Measurements from ENCODE around the gene GNG13. TPM values are rescaled to one million over a fixed set of nuclear protein-coding genes. Genes with fewer than 3 reads are reported as not detected.

GNG13 gene
- total RNA-seq, 1 donor: not detected

GRCh38 chr16:787978-788398 is 12.5 kb downstream of the GNG13 start, which contains the start of gene RPUSD1:
TSS of gene RPUSD1 (minus strand) at chr16:788381. CDS start at chr16:787737, 644 bp downstream.
- no peak for DNase-seq (ENCODE audit: low read depth)
- peak within 1 kb of the TSS; percentile 91 for H3K4me3 ChIP-seq (ENCODE audit: low read depth, low read length)
- TF ChIP-seq CTCF (IDR thresholded peaks at IDR 0.05; ENCODE audit: insufficient read depth, low read length): peak; percentile 6

GRCh38 chr16:787321-787966 is 13.1 kb downstream of the GNG13 start:
- no peak for DNase-seq (ENCODE audit: low read depth)
- TF ChIP-seq CTCF (IDR thresholded peaks at IDR 0.05; ENCODE audit: insufficient read depth, low read length): no peak
- H3K4me3 ChIP-seq (ENCODE audit: low read depth, low read length): peak overlapping the region; percentile 89

- peak; percentile 44 for DNase-seq (ENCODE audit: low read depth)
- H3K4me3 ChIP-seq (ENCODE audit: low read depth, low read length): no peak overlapping the region
- TF ChIP-seq CTCF (IDR thresholded peaks at IDR 0.05; ENCODE audit: insufficient read depth, low read length): peak; percentile 73
Measured at GRCh38 chr16:785563-786535, 14.7 kb downstream of the GNG13 start.

- no peak overlapping the region for H3K4me3 ChIP-seq (ENCODE audit: low read depth, low read length)
- DNase-seq (ENCODE audit: low read depth): no peak
- no peak for TF ChIP-seq CTCF (IDR thresholded peaks at IDR 0.05; ENCODE audit: insufficient read depth, low read length)
Measured at GRCh38 chr16:784431-784830, 16.1 kb downstream of the GNG13 start.

- H3K4me3 ChIP-seq (ENCODE audit: low read depth, low read length): no peak overlapping the region
- DNase-seq (ENCODE audit: low read depth): peak; percentile 34
- no peak for TF ChIP-seq CTCF (IDR thresholded peaks at IDR 0.05; ENCODE audit: insufficient read depth, low read length)
Measured at GRCh38 chr16:783404-784161, 17.0 kb downstream of the GNG13 start.

- no peak overlapping the region for H3K4me3 ChIP-seq (ENCODE audit: low read depth, low read length)
- DNase-seq (ENCODE audit: low read depth): no peak
- TF ChIP-seq CTCF (IDR thresholded peaks at IDR 0.05; ENCODE audit: insufficient read depth, low read length): no peak
Measured at GRCh38 chr16:782766-783403, 17.6 kb downstream of the GNG13 start.

Measured in fibroblast of the aortic adventitia (primary cell).